G401.6 (cell line): ENCODE results near the gene FOXS1.

Source experiments
- FAIRE-seq: peaks from 2 replicates; lab custom pipeline; 2012; peaks lifted over from hg19 to GRCh38; lab: Jason Lieb, UNC

The FOXS1 gene

DNA sequence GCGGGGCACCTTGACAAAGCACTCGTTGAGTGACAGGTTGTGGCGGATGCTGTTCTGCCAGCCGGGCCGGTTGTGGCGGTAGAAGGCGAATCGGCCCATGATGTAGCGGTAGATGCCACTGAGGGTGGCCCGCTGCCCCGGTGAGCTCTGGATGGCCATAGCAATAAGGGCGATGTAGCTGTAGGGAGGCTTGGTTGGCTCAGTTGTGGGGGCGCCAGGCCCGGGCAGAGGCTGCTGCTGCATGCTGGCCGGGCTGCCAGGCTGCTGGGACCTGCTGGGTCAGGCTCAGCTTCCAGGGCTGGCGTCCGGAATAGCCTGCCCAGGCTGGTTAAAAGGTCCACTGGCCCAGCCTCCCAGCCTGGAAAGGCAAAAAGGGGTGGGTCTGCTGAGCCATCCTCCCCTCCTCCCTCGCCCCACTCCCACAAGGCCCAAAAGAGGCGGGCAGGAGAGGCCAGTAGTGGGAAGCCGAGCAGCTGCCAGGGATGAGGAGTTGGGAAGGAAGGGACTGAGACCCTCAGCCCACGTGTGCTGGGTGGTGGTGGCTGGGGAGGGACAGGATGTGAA lies at the start of gene FOXS1:
Gene FOXS1, minus strand, starts transcription at position 305 of the 564 bp plus-strand sequence. Its CDS starts 62 bp downstream, at position 243.
- FAIRE-seq: no peak

DNA sequence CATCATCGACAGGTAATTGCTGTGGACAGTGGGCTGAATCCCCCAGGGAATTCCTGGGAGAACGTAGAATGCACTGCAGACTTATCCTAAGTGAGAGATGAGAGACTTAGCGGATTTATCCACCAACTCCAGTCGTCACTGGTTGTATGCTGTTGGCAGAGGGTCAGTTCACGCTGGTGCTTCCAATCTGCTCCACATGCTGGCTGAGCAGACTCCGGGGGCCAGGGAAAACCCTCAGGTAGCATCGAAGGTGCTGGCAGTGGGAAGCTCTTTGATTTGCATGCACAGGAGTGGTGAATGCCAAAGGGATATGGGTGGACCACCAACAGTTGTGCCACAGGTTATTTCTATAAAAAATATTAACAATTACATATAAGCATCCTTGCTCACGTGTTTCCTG lies 45.2 kb upstream of the FOXS1 start:
- FAIRE-seq: no peak

DNA sequence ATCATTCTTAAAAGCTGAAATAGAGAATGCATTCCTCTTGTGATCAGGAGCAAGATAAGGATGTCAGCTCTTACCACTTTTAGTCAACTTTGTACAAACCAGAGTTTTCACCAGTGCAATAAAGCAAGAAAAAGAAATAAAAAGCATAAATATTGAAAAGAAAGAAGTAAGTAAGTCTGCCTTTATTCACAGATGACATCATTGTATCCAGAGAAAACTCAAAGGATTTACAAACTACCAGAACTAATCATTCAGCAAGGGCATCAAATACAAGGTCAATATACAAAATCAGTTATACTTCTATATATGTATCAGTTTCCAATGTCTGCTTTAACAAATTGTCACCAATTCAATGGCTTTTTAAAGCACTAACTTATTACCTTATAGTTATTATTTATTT lies 38.4 kb upstream of the FOXS1 start:
- FAIRE-seq: no peak

DNA sequence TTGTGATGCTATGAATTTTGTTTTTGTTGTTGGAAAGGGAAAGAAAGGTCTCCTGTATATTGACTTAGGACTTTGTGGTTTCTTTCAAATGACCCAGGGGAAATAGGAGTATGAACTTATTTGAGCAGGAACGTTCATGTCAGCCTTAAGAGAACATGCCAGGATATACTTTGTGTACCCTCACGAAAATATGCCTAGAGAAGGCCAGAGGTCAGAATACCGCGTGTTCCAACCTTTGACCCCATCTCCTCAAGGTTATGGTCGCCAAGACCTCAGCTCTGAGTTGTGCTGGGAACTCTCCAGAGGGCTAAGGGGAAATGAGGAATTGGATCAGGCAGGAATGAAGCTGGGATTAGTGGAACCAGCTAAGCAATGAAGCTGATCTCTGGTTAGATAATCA lies 36.5 kb upstream of the FOXS1 start:
- no peak for FAIRE-seq

DNA sequence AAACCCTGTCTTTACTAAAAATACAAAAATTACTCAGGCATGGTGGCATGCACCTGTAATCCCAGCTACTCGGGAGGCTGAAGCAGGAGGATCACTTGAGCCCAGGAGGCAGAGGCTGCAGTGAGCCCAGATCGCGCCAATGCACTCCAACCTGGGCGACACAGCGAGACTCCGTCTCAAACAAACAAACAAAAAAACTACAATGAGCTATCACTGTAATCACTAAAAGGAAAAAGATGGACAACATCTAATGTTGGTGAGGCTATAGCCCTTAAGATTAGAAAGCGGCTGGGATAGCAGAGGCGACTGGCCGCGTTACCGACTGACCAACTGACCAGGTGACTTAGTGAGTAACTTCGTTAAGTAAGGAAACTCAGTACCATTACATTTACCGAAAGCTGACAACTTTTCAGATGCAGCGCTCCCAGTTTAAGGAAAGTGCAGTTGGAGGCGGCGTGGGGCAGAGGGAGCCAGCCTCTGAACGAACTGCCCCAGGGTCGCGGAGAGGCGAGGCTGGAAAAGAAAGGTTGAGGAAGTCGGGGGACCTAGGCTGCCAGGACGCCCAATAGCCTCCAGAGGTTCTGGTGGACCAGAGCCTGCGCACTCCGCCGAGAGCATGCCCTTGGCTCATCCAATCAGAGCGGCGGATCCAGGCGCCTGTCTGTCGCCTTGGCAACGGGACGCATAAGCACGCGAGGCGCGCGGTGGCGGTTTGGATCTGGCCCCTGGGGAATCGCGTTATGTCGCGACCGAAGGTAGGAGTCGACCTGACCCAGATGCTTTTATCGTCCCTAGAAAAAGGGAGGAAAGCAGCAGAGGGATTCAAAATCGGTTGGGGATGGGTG lies 34.0 kb upstream of the FOXS1 start:
- FAIRE-seq: peak; percentile 84

DNA sequence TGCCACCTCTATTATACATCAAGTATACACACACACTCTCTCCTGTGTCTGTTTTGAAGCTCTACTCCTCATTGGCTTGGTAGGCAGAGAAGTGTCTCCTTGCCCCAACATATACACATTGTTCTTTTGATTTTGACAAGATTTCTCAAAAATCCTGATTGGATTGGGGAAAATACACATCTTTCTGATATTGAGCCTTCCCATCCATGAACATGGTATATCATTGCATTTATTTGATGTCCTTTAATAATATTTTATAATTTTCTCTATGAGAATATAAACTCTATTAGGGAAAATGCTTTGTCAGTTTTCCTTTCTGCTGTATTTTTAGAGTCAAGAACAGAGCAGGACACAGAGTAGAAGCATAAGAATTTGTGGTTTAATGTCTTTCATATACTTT lies 32.3 kb upstream of the FOXS1 start:
- FAIRE-seq: no peak

DNA sequence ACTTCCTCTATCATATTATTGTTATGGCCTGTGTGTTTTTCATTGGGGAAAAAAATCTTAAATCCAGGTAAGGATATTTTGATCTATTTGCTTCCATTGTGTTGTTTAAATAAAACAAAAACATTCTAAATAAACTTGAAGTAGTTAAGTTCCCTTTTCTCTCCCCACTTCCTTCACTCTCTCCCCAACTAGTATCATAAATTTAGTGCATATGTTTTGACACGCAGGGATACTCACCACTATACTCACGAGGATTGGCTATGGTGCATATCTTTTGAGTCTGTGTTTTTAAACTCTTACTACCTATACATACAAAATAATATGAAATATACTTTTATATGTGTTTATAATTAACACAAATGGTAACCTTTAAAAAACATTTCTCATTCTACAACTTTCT lies 30.3 kb upstream of the FOXS1 start:
- FAIRE-seq: no peak

DNA sequence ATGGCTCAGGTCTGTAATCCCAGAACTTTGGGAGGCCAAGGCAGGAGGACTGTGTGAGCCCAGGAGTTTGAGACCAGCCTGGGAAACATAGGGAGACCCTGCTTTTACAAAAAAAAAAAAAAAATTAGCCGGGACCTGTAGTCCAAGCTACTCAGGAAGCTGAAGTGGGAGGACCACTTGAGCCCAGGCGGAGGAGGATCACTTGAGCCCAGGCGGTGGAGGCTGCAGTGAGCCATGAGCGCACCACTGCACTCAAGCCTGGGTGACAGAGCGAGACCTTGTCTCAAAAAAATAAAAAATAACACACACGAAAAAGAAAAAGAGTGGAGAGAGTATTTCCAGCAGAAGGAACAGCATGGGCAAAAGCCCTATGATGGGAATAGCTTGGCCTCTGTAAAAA lies 27.0 kb upstream of the FOXS1 start:
- FAIRE-seq: no peak

DNA sequence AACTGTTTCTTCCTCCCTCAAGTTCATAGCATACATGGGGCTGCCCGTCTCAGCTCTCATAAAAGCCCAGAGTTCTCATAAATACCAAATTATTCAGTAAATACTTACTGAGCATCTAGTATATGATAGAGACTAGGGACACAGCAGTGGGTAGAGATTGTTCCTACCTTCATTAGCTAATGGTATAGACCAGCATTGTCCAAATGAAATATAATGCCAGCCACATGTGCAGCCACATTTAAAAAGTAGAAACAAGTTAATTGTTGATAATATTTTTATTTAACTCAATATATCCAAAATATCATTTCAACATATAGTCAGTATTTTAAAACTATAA lies 26.2 kb upstream of the FOXS1 start:
- no peak for FAIRE-seq

DNA sequence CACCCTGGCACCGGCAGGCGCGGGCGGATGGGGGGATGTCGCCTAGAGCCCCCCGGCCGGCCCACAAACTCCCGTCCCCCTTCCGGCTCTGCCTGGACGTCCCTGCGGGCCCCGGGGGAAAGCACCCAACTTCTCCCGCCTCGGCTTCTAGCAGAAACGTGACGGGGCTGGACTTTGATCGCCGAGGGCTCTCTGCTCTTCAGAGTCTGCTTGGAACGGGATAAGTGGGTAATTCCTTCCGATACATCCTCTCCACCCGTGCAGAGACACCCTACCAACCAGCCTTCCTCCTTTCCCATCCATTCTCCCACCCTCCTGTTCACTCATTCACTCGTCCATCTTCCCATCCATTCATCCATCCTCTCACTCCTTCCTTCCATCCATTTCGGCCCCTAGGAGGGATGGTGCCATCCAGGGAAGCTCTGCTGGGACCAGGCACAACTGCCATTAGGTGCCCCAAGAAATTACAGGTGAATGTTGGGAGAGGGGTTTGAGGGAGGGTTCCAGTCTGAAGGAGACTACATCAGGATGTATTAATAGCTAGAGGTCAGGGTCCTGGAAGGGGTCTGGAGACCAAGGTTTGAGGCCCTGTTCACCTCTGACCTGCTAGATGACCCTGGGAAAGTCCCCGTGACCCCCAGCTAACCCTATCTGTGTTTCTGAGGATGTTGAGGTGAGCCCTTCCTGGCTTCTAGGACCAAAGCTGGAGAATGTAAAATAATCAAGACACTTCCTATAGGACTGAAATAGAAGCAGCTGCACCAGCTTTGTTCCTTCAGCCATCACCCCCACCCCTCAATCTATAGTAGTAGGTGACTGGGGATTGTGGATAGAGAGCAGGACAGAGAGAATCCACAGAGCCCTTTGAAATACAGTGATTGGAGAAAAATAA lies 25.6 kb upstream of the FOXS1 start:
- no peak for FAIRE-seq

DNA sequence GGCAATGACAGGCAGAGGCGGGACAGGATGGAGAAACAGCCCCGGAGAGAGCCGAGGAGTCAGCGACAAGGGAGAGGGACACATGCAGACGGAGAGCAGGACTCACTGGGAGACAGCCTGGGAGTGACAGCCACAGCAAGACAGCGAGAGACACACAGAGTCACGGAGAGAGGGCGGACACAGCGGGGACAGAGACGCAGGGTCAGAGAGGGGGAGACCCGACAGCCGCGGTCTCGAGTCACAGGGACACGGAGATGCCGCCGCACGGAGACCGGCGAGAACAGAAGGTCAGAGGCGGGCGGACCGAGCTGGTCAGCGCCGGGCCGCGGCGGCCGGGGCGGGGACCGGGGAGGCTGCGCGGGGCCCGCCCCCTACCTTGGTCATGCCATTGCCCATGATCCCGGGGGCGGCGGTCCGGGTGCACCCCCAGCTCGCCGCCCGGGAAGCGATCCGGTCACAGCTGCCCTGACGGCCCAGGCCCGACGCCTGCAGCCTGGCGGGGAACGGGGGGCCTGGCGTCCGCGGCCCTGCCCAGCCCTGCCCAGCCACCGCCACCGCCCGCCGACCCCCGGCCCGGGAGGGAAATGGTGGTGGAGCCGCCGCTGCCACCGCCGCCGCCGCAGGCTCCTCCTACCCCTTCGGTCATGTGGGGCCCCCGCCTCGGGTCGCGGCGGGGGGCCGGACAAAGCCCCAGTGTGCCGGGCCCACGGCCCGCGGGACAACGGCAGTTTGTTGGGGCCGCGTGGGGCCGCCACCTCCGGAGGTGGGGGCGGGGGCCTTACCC lies 24.7 kb upstream of the FOXS1 start, which contains the start of the genes DUSP15 and TTLL9:
Gene DUSP15, minus strand, starts transcription at position 586 of the 784 bp plus-strand sequence. Its CDS starts 190 bp downstream, at position 396.
Gene TTLL9, plus strand, starts transcription at position 693 of the 784 bp plus-strand sequence. CDS start 493 bp downstream, outside the sequence.
- no peak for FAIRE-seq

DNA sequence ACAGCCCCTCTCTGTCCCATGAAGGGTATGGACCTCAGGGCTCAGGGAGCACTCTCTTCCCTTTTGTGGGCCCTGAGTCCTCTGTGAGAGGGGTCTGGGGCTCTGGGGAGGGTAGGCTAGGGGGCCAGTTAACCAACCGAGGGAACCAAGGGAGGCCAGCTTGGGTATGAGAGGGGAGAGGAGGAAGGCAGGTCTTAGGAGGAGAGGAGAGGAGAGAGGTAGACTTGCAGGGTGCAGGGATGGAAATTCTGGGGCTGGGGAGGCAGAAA lies 24.2 kb upstream of the FOXS1 start:
- FAIRE-seq: no peak

DNA sequence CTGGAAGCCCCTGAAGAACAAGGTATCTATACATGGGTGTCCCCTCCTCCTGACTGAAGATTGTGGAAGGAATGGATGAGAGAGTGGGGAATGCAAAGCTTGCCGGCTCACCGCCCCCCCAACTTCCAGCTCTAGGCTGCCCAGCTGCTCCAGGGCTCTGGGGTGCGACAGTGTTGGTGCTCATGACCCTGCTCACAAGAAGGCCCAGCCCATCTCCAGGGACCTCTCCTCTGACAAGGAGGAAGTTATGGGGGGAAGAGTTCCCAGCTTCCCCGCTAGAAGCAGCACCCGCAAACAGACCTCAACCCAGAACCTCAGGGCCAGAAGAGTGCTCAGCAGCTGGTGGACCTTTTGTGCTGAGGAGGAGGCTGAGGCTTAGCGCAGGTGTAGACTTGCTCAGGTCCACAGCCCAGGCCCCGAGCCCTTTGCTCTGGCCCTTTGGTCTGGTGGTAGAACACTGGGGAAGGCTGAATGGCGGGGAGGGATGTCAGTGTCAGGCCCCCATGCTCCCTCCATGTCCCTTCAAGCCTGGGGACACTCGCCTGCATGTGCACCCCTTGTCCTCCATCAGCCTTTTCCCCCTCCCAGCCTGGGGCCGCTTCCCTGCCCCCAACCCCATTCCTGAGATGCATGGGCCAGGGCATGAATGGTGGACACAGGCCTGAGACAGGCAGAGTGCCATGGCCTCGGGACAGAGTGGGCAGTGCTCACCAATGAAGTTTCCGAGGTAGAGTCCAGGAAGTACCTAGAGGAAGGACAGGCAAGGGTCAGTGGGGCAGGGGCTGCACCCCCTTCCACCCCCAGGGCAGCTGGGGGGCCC lies 23.7 kb upstream of the FOXS1 start:
- no peak for FAIRE-seq

DNA sequence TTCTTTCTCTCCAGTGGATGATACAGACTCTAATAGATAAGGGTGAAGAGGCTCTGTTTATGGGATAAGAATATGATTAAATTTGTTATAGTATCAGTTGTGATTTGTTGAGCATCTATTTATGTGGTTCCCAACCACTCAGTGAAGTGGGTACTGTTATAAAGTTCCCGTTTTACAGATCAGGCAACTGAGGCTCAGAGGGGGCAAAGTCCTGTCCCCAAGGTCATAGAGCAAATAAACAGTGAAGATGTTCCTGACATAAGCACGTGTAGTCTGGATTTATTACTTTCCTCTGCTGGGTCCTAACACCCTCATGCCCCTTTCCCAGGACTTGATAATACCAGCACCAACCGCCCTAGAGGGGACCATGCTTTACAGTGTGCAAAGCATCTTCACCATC lies 20.8 kb upstream of the FOXS1 start:
- FAIRE-seq: no peak

DNA sequence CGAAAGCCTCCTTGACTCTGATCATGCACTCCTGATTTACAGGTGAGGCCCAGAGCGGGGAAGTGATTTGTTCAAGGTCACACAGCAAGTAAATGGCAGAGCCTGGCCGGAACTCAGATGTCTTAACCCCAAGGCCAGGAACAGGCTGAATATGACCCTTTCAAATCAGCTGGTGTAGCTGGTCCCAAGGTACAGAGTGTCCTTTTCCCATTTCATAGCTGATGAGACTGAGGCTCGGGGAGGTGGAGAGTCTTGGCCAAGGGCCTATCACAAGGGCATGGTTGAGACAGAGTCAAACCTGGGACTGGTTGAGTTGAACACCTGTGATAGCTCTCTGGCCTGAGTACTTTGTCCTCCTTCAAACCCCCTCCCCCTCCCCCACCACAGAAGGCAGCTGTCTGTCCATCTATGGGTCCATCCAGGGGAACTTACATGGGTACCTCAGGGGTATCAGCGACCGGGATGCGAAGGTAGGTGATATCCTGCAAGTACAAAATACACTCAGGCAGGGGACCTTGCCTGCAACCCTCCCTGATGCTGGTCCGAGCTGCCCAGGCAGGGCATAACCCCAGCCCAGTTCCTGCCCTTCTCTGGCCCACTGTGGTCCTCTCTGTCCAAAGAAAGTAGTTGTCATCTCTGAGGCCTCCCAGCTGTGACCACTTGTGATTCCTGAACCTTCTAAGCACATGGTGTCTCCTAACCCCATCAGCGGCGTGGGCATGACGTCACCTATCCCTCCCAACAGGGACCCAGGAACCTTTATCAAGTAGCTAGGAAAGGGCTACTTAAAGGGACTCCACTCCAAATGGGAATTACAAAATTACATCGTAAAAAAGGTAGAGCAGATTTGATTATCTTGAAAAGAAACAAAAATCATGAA lies 19.4 kb upstream of the FOXS1 start:
- no peak for FAIRE-seq

DNA sequence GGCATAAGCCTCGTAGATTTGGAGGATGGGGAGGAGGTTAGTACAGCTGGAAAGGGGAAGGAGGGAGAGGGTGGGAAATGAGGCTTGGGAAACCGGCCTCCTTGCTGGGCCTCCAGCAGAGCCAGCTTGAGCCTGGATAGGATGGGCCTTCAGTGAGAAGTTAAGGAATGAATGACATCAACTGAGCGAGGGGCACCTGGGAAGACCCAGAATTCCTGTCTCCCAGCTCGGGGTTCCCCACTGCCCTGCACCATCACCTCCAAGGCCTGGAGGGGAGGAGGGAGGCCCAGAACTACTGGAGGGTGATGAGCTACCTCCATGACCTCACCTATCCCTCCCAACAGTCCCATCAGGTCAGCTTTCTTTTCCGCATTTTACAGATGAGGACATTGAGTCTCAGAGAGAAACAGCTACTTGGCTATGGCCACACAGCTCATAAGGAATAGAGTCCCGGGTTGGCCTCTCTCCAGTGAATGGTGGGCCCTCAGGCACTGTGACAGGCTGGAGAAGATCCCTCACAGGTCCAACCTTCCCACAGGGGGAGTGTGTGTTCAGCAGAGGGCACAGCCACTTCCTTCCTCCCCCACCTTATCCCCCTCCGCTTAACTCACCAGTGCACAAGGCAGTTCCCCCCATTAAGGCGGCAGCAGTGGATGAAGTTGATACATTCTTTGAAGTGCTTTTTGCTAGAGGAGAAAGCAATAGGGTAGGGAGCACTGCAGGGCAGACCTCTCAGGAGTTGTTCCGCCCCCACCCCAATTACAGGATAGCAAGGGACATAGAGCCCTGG lies 18.1 kb upstream of the FOXS1 start:
- FAIRE-seq: no peak

DNA sequence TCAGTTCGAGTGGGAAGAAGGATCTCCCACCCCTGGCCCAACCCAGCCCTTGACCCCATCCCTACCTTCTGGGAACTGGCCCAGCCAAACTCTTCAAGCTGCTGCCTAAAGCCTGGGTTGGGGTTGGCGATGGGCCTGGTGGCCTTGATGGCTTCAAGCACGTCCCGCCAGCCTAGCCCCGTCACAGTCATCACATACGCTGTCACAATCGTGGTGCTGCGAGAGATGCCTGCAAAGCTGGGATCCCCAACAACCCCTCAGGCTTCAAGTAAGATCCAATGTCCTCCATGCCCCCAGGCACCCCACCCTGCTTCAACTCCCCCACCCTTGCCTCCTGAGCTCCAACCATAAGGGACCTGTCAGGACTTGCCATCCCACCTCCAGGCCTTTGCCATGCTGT lies 17.1 kb upstream of the FOXS1 start:
- FAIRE-seq: no peak

DNA sequence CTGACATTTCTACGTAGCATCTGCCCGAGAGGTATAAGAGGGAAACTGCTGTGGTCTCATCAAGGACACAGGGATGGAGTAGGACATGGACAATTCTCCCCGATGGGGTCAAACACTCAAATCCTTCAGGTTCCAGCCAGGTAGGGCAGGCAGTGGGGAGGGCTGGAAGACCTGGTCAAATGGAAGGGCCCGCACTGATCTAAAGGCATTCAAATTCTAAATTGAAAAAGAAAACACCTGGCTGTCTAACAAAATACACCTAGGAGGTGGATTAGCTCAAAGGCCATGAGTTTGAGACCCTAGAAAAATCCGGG lies 16.7 kb upstream of the FOXS1 start:
- no peak for FAIRE-seq

DNA sequence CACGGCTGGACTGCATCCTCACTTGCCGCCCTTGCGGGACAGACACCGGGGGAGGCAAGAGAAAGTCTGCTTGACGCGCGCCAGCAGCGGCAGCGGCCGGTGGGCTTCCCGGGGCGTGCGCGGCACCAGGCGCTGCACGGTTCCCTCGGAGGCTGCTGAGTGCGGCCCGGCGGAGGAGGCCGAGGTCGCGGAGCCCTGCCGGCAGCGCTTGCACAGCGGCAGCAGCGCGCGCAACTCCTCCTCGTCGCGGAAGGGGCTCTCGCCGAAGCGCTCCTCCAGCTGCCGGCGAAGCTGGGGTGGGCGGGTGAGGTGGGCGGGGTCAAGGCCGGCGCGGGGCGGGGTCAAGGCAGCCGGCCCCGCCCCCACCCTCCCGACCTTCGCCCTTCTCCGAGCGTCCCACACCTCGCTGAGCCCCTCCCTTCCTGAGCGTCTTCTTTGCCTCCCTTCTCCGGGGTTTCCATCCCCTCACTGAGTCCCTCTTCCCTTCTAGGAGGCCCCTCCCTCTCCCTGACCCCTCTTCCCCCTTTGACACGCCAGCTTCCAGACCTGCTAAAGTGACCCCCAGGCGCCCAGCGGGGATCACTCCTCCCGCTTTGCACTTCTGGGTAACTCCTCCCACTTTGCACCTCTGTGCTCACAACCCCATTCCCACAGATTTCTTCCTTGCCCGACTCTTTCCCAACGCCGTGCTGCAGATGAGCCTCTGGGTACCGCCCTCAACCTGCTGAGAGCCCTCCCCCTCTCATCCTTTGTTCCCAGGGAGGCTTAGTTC lies 16.2 kb upstream of the FOXS1 start:
- no peak for FAIRE-seq
